GM12878 (cell line): ENCODE data around the gene COL26A1. TPM values are rescaled to one million over a fixed set of nuclear protein-coding genes. Genes with fewer than 3 reads are reported as not detected.

ENCODE experiments used
- ATAC-seq: fragments of 200-7000 bp; cut with Tn5 transposase; 3 replicates; pipeline ENCODE4 v1.9.1; 2020; ENCODE audit warnings: mild to moderate bottlenecking, moderate library complexity
- BruUV-seq: library from RNA; stranded (reverse); fragments of 400-500 nt; replicated peaks from 2 replicates; lab custom pipeline; 2021; lab: Mats Ljungman, UMichigan
- CTCF ChIA-PET: fragments of 300-600 bp; sonication (Branson Sonifier 250); formaldehyde crosslinking; extraction: SDS; loops from one replicate; lab custom pipeline; 2021; ENCODE audit warnings: inconsistent platforms; lab: Yijun Ruan, JAX
- POLR2A ChIA-PET: fragments of 350-600 bp; formaldehyde crosslinking; extraction: SDS; loops from one replicate; lab custom pipeline; 2021; ENCODE audit warnings: inconsistent platforms; lab: Charles Lee
- RAD21 ChIA-PET: fragments of 300-600 bp; sonication (Branson Sonifier 250); formaldehyde crosslinking; loops from one replicate; lab custom pipeline; 2023; ENCODE audit warnings: antibody characterized with exemption; ENCODE audit not compliant: unreplicated experiment; lab: Charles Lee
- SMC1A ChIA-PET: fragments of 300-600 bp; sonication (Branson Sonifier 250); formaldehyde crosslinking; loops from one replicate; lab custom pipeline; 2023; ENCODE audit not compliant: unreplicated experiment, uncharacterized antibody; lab: Charles Lee
- DNase-seq: peaks from one replicate; pipeline ENCODE4 v3.0.0-alpha.2; 2011; ENCODE audit warnings: low read depth, low spot score
- FAIRE-seq: peaks from 3 replicates; lab custom pipeline; 2011; peaks lifted over from hg19 to GRCh38; lab: Jason Lieb, UNC
- H2AFZ ChIP-seq: 2 replicates; pipeline ENCODE4 v1.6.0; 2011; ENCODE audit warnings: low read depth, low read length, control low read depth; ENCODE audit not compliant: control insufficient read depth
- H3K27ac ChIP-seq: 2 replicates; pipeline ENCODE4 v1.5.1; 2011; ENCODE audit warnings: control low read depth; ENCODE audit not compliant: control insufficient read depth, insufficient read depth
- H3K27me3 ChIP-seq, 2 experiments: replicated peaks in 1 of 2; 2 replicates each; pipeline versions ENCODE4 v1.6.0 to v1.6.1; 2011; ENCODE audit warnings: low read length in 1 of 2; ENCODE audit not compliant: control insufficient read depth in 2 of 2, insufficient read depth in 2 of 2
- H3K36me3 ChIP-seq, 2 experiments: 2 replicates each; pipeline ENCODE4 v1.5.1; 2011; ENCODE audit warnings: low read length in 1 of 2; ENCODE audit not compliant: control insufficient read depth in 2 of 2, insufficient read depth in 2 of 2
- H3K4me1 ChIP-seq: 2 replicates; pipeline ENCODE4 v1.6.1; 2011; ENCODE audit warnings: mild to moderate bottlenecking, low read length, moderate library complexity, mixed read lengths; ENCODE audit not compliant: control insufficient read depth, insufficient read depth
- H3K4me2 ChIP-seq: 2 replicates; pipeline ENCODE4 v1.6.0; 2011; ENCODE audit warnings: control low read depth; ENCODE audit not compliant: control insufficient read depth, insufficient read depth
- H3K4me3 ChIP-seq: fragments of 200-600 bp; sonication (generic); 2 replicates; pipeline ENCODE4 v1.5.1; 2016
- H3K79me2 ChIP-seq: 2 replicates; pipeline ENCODE4 v1.6.0; 2011; ENCODE audit warnings: low read length; ENCODE audit not compliant: control insufficient read depth, insufficient read depth
- H3K9ac ChIP-seq: 2 replicates; pipeline ENCODE4 v1.8.0; 2011; ENCODE audit warnings: low read length, control low read depth, mixed read lengths; ENCODE audit not compliant: control insufficient read depth, insufficient read depth
- H3K9me3 ChIP-seq: replicated peaks from 3 replicates; pipeline ENCODE4 v1.5.1; 2011; ENCODE audit warnings: mild to moderate bottlenecking, low read length; ENCODE audit not compliant: control insufficient read depth, insufficient read depth
- H4K20me1 ChIP-seq: 2 replicates; pipeline ENCODE4 v1.6.0; 2011; ENCODE audit not compliant: control insufficient read depth, insufficient read depth
- IKZF2 ChIP-seq, 2 experiments: fragments of 450-650 bp; IDR thresholded peaks; 2 replicates each; pipeline ENCODE4 v1.6.1; 2017; ENCODE audit warnings: mild to moderate bottlenecking in 2 of 2, moderate library complexity in 2 of 2
- KLF5 ChIP-seq: fragments of 450-650 bp; IDR thresholded peaks from 2 replicates; pipeline ENCODE4 v1.6.1; 2014; ENCODE audit warnings: mild to moderate bottlenecking; ENCODE audit not compliant: partially characterized antibody
- NR2C2 ChIP-seq: IDR thresholded peaks from 2 replicates; pipeline ENCODE4 v1.6.1; 2011; ENCODE audit warnings: borderline replicate concordance, low read depth; ENCODE audit not compliant: control insufficient read depth, insufficient read length
- SPI1 ChIP-seq: IDR thresholded peaks from 2 replicates; pipeline ENCODE4 v1.6.1; 2011; ENCODE audit warnings: low read depth, mild to moderate bottlenecking, low read length, moderate library complexity, borderline replicate concordance; ENCODE audit not compliant: insufficient read depth
- SREBF2 ChIP-seq: IDR thresholded peaks from 2 replicates; pipeline ENCODE4 v1.6.1; 2012; ENCODE audit warnings: mild to moderate bottlenecking, low read length
- TCF3 ChIP-seq: IDR thresholded peaks from 2 replicates; pipeline ENCODE4 v1.6.1; 2012; ENCODE audit warnings: low read depth, mild to moderate bottlenecking, low read length, borderline replicate concordance; ENCODE audit not compliant: insufficient read depth
- WGBS: methylation state at CpG from one replicate; pipeline ENCODE4 v1.1.6; 2016; ENCODE audit warnings: low lambda C conversion rate; ENCODE audit not compliant: insufficient replicate concordance, insufficient coverage; ENCODE audit errors: missing lambda C conversion rate; 5-methylcytosine and 5-hydroxymethylcytosine counted together
- in situ Hi-C: fragments of 300-500 bp; cut with MboI; formaldehyde crosslinking; loops from 9 replicates; pipeline ENCODE4 v1.14.3; 2018; ENCODE audit warnings: mixed read lengths
- intact Hi-C: fragments of 100-400 bp; cut with micrococcal nuclease; formaldehyde crosslinking; loops from one replicate; pipeline ENCODE4 v1.14.2; 2022; ENCODE audit not compliant: unreplicated experiment
- polyA plus RNA-seq, 11 experiments: library from polyadenylated mRNA; depleted of rRNA in 4 of 11; unstranded in 6 of 11; stranded (reverse) in 5 of 11; fragments of >200 nt; fragmentation: Nextera tagmentation in 4 of 11; fragmentation: Illumina TruSeq in 1 of 11; extraction: Ambion mirVana in 4 of 11; extraction: Trizol in 1 of 11; gene quantifications; 1 replicate in 1 of 11; 2 replicates in 10 of 11; pipeline versions ENCODE4 v1.2.1 to v1.2.3, GENCODE V29; 2011 to 2016; ENCODE audit warnings: inconsistent platforms in 2 of 11, missing spikeins in 2 of 11, low read depth in 1 of 11
- total RNA-seq, 4 experiments: library from RNA; depleted of rRNA in 3 of 4; stranded (reverse); fragments of >200 nt in 3 of 4; fragmentation: Illumina TruSeq in 1 of 4; extraction: Trizol in 1 of 4; gene quantifications; 2 replicates each; pipeline versions ENCODE4 v1.2.1 to v1.2.3, GENCODE V29; 2013 to 2021
- TF ChIP-seq, protein P1 (sequence below): fragments of 450-650 bp; formaldehyde crosslinking; IDR thresholded peaks from 2 replicates; pipeline ENCODE4 v1.5.0; 2022; ENCODE audit warnings: mild to moderate bottlenecking, missing genetic modification characterization
- TF ChIP-seq, protein P2 (sequence below): fragments of 450-650 bp; IDR thresholded peaks from 2 replicates; pipeline ENCODE4 v1.6.1; 2017; ENCODE audit warnings: borderline replicate concordance
- TF ChIP-seq, protein P3 (sequence below): fragments of 450-650 bp; IDR thresholded peaks from 2 replicates; pipeline ENCODE4 v1.6.1; 2016; ENCODE audit warnings: mild to moderate bottlenecking, moderate library complexity, borderline replicate concordance
- TF ChIP-seq, protein P4 (sequence below): fragments of 450-650 bp; IDR thresholded peaks from 2 replicates; pipeline ENCODE4 v1.6.1; 2014; ENCODE audit warnings: mild to moderate bottlenecking

Gene COL26A1
- total and polyA plus RNA-seq, 10 of the 15 experiments (the other 5 are each of a cell fraction or from before 2014, with no cell fraction given): 0.08 TPM; not detected in 9

DNA sequence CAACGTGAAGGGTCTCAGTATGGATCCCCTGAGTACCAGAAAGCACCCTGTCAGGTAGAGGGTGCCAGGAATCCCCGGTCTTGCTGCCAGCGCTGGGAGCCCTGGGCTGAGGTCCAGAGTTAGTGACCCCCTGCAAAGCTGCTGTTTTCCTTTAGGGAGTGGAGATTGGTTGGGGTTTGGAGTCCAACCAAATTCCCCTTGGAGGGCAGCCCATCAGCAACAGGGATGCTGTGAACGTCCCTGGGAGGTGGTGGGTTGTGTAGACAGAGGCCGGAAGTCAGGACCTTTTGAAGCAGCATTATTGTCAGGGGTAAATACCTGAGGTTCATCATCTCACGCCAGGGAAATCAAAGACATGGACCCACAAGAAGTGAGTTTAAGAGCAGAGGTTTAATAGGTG, 104.2 kb downstream of the COL26A1 start (continued):
- TF ChIP-seq IKZF2 (IDR thresholded peaks at IDR 0.05): no peak

DNA sequence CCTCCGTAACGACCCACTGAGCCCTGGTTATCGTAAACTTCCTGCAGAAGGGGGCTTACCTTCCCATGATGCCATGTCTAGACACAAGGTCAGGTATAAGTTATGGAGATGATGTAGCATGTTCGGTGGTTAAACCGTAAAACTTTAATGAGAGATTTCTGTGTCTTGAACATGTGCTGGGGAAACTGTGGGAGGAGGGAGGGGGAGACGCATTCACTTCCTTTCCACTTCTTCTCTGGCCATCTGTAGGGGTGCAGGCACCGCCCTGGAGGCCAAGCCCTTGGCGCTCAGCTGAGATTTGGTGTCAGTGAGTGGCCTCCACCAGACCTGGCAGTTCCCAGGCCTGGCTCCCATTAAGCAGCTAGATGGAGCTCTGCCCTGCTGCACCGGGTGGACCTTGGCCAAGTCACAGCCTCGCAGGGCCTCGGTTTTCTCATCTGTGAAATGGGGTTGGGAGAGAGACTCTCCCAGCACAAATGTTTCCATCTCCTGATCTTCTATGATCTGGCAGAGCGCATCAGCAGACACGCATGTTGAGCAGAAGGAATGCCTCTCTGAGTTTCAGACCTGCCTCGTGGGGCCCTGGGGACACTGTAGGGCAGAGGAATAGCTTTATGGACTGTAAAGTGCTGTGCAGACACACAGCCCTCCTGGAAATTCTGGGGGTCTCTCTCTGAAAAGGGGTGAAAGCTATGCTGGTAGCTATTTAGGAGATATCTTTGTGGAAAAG, 106.0 kb downstream of the COL26A1 start:
- in situ Hi-C loops: no loop called here
- intact Hi-C loops: no loop called here
- TF ChIP-seq TCF3 (no peak), KLF5 (no peak), SREBF2 (no peak), SPI1 (no peak), NR2C2 (no peak)
- TF ChIP-seq, protein P1, sequence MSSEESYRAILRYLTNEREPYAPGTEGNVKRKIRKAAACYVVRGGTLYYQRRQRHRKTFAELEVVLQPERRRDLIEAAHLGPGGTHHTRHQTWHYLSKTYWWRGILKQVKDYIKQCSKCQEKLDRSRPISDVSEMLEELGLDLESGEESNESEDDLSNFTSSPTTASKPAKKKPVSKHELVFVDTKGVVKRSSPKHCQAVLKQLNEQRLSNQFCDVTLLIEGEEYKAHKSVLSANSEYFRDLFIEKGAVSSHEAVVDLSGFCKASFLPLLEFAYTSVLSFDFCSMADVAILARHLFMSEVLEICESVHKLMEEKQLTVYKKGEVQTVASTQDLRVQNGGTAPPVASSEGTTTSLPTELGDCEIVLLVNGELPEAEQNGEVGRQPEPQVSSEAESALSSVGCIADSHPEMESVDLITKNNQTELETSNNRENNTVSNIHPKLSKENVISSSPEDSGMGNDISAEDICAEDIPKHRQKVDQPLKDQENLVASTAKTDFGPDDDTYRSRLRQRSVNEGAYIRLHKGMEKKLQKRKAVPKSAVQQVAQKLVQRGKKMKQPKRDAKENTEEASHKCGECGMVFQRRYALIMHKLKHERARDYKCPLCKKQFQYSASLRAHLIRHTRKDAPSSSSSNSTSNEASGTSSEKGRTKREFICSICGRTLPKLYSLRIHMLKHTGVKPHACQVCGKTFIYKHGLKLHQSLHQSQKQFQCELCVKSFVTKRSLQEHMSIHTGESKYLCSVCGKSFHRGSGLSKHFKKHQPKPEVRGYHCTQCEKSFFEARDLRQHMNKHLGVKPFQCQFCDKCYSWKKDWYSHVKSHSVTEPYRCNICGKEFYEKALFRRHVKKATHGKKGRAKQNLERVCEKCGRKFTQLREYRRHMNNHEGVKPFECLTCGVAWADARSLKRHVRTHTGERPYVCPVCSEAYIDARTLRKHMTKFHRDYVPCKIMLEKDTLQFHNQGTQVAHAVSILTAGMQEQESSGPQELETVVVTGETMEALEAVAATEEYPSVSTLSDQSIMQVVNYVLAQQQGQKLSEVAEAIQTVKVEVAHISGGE: no peak
- TF ChIP-seq, protein P2, sequence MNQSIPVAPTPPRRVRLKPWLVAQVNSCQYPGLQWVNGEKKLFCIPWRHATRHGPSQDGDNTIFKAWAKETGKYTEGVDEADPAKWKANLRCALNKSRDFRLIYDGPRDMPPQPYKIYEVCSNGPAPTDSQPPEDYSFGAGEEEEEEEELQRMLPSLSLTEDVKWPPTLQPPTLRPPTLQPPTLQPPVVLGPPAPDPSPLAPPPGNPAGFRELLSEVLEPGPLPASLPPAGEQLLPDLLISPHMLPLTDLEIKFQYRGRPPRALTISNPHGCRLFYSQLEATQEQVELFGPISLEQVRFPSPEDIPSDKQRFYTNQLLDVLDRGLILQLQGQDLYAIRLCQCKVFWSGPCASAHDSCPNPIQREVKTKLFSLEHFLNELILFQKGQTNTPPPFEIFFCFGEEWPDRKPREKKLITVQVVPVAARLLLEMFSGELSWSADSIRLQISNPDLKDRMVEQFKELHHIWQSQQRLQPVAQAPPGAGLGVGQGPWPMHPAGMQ: no peak
- TF ChIP-seq, protein P3, sequence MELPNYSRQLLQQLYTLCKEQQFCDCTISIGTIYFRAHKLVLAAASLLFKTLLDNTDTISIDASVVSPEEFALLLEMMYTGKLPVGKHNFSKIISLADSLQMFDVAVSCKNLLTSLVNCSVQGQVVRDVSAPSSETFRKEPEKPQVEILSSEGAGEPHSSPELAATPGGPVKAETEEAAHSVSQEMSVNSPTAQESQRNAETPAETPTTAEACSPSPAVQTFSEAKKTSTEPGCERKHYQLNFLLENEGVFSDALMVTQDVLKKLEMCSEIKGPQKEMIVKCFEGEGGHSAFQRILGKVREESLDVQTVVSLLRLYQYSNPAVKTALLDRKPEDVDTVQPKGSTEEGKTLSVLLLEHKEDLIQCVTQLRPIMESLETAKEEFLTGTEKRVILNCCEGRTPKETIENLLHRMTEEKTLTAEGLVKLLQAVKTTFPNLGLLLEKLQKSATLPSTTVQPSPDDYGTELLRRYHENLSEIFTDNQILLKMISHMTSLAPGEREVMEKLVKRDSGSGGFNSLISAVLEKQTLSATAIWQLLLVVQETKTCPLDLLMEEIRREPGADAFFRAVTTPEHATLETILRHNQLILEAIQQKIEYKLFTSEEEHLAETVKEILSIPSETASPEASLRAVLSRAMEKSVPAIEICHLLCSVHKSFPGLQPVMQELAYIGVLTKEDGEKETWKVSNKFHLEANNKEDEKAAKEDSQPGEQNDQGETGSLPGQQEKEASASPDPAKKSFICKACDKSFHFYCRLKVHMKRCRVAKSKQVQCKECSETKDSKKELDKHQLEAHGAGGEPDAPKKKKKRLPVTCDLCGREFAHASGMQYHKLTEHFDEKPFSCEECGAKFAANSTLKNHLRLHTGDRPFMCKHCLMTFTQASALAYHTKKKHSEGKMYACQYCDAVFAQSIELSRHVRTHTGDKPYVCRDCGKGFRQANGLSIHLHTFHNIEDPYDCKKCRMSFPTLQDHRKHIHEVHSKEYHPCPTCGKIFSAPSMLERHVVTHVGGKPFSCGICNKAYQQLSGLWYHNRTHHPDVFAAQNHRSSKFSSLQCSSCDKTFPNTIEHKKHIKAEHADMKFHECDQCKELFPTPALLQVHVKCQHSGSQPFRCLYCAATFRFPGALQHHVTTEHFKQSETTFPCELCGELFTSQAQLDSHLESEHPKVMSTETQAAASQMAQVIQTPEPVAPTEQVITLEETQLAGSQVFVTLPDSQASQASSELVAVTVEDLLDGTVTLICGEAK: no peak
- TF ChIP-seq, protein P4, sequence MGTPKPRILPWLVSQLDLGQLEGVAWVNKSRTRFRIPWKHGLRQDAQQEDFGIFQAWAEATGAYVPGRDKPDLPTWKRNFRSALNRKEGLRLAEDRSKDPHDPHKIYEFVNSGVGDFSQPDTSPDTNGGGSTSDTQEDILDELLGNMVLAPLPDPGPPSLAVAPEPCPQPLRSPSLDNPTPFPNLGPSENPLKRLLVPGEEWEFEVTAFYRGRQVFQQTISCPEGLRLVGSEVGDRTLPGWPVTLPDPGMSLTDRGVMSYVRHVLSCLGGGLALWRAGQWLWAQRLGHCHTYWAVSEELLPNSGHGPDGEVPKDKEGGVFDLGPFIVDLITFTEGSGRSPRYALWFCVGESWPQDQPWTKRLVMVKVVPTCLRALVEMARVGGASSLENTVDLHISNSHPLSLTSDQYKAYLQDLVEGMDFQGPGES: no peak

More for the DNA sequence above, 106.0 kb downstream of the COL26A1 start:
- H3K4me1 ChIP-seq: peaks cover 4% of the 10 kb centered on the region
- H4K20me1 ChIP-seq: no peaks in the 10 kb centered on the region
- DNase-seq (no peak), FAIRE-seq (no peak), ATAC-seq (no peak)
- no peak overlapping the region for H3K27ac ChIP-seq
- H3K36me3 ChIP-seq: no peaks in the 10 kb centered on the region
- SMC1A ChIA-PET: interaction anchor here (0.9 kb wide), 1 partner anchor 640 kb away, joined by 4 read pairs; no protein-coding TSS in a partner anchor
- POLR2A ChIA-PET: no interaction called here
- no peaks in the 10 kb centered on the region for H3K79me2 ChIP-seq
- no peak overlapping the region for H3K9ac ChIP-seq
- CTCF ChIA-PET: interaction anchor here (0.6 kb wide), 1 partner anchor 31 kb away, joined by 3 read pairs; no protein-coding TSS in a partner anchor
- RAD21 ChIA-PET: no interaction called here
- no TSS peak for BruUV-seq
- H3K9me3 ChIP-seq: no peaks in the 10 kb centered on the region
- no peak overlapping the region for H3K4me2 ChIP-seq
- no peak overlapping the region for H3K4me3 ChIP-seq
- peaks cover 0 to 2% of the 10 kb centered on the region in 2 experiments; a peak in 2 of 4 replicates for H3K27me3 ChIP-seq
- 28% methylated on average over 14 of the region's 14 CpGs for WGBS
- H2AFZ ChIP-seq: no peak overlapping the region
